ENCODE measurements around the gene TNNC1.

Gene TNNC1

DNA sequence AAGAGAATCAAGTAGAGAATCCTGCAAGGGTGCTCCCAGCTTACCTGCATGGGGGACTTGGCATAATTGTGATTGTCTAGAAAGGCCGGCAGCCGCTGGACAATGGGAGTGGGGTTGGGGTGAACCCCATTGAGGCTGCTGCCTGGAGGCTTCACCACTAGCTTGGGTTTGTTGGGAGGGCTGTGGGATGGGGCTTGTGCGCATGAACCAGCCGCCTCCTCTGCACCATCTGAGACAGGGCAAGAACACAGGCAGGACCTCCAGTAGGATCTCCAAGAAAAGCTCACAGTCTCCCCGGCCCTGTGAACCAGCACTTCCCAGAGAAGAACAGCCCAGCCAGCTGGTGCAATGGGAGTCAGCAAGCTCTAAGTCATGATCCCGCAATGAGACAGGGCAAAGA, 48.8 kb downstream of the TNNC1 start:
- no peak for DNase-seq (ENCODE audit: low read depth, low spot score)
- peaks cover 4% of the 10 kb centered on the region for H3K4me1 ChIP-seq (ENCODE audit: insufficient read depth, insufficient read length)
- H3K9me3 ChIP-seq (ENCODE audit: insufficient read depth, low read length) = no peaks in the 10 kb centered on the region
- H3K36me3 ChIP-seq (ENCODE audit: insufficient read depth, insufficient read length, low read length) = peaks cover 89% of the 10 kb centered on the region
- H3K9ac ChIP-seq (ENCODE audit: insufficient read length, low read depth) = no peak overlapping the region
- H3K4me3 ChIP-seq (ENCODE audit: insufficient read length, low read depth) = no peak overlapping the region
- no peaks in the 10 kb centered on the region for H3K27me3 ChIP-seq (ENCODE audit: insufficient read depth, insufficient read length)
- TF ChIP-seq SUZ12 (IDR thresholded peaks at IDR 0.05; ENCODE audit: extremely low read depth, insufficient read depth, insufficient read length) = no peak
- no peak for TF ChIP-seq YY1 (IDR thresholded peaks at IDR 0.05; ENCODE audit: insufficient read depth, insufficient read length)
- TF ChIP-seq ZNF274 (IDR thresholded peaks at IDR 0.05; ENCODE audit: low read depth, low read length) = no peak

DNA sequence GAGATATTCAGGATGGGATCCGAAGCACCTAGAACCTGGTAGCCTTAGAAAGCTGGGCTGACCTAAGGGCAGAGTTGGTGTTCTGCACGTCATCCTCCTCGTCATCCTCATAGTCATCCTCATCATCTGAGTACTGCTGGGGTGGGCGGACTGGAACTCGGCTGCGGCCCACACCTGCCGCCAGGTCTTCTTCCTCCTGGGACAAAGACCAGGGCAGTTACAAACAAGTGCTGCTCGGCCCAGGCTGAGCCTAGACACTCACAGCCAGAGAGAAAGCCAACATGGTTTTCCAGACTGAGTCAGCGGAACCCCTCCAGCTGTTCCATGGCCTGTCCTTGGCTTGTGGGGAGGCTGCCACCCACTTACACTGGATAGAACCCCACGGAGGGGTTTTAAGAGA, 49.5 kb downstream of the TNNC1 start:
- H3K9me3 ChIP-seq (ENCODE audit: insufficient read depth, low read length) = no peaks in the 10 kb centered on the region
- H3K36me3 ChIP-seq (ENCODE audit: insufficient read depth, insufficient read length, low read length) = peaks cover 95% of the 10 kb centered on the region
- no peaks in the 10 kb centered on the region for H3K27me3 ChIP-seq (ENCODE audit: insufficient read depth, insufficient read length)
- H3K4me1 ChIP-seq (ENCODE audit: insufficient read depth, insufficient read length) = peaks cover 4% of the 10 kb centered on the region
- H3K9ac ChIP-seq (ENCODE audit: insufficient read length, low read depth) = no peak overlapping the region
- no peak for DNase-seq (ENCODE audit: low read depth, low spot score)
- TF ChIP-seq YY1 (IDR thresholded peaks at IDR 0.05; ENCODE audit: insufficient read depth, insufficient read length) (no peak), ZNF274 (IDR thresholded peaks at IDR 0.05; ENCODE audit: low read depth, low read length) (no peak), SUZ12 (IDR thresholded peaks at IDR 0.05; ENCODE audit: extremely low read depth, insufficient read depth, insufficient read length) (no peak)
- H3K4me3 ChIP-seq (ENCODE audit: insufficient read length, low read depth) = no peak overlapping the region

DNA sequence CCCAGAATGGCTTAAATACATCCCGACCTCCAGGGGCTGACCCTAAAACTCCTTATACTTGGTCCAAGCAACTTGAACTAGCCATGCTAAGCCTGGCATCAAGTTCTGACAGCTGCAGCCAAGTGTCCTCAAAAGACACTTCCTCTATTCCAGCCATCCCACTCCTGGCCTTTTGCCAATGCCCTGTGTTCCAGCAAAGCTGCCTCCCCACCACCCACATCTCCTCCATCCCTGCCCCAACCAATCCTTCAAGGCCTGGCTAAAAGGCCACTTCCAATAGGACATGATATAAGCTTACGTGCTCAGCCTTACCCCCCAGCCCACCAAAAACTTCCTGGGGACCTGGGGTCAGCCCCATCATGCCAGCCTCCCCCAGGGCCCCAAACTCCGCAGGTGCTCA, 49.9 kb downstream of the TNNC1 start:
- TF ChIP-seq YY1 (IDR thresholded peaks at IDR 0.05; ENCODE audit: insufficient read depth, insufficient read length) (no peak), SUZ12 (IDR thresholded peaks at IDR 0.05; ENCODE audit: extremely low read depth, insufficient read depth, insufficient read length) (no peak), ZNF274 (IDR thresholded peaks at IDR 0.05; ENCODE audit: low read depth, low read length) (no peak)
- Histone ChIP-seq H3K36me3 (ENCODE audit: insufficient read depth, insufficient read length, low read length) (peaks cover 100% of the 10 kb centered on the region), H3K27me3 (ENCODE audit: insufficient read depth, insufficient read length) (no peaks in the 10 kb centered on the region), H3K4me1 (ENCODE audit: insufficient read depth, insufficient read length) (peaks cover 2% of the 10 kb centered on the region), H3K4me3 (ENCODE audit: insufficient read length, low read depth) (no peak overlapping the region), H3K9ac (ENCODE audit: insufficient read length, low read depth) (no peak overlapping the region), H3K9me3 (ENCODE audit: insufficient read depth, low read length) (no peaks in the 10 kb centered on the region)
- no peak for DNase-seq (ENCODE audit: low read depth, low spot score)

DNA sequence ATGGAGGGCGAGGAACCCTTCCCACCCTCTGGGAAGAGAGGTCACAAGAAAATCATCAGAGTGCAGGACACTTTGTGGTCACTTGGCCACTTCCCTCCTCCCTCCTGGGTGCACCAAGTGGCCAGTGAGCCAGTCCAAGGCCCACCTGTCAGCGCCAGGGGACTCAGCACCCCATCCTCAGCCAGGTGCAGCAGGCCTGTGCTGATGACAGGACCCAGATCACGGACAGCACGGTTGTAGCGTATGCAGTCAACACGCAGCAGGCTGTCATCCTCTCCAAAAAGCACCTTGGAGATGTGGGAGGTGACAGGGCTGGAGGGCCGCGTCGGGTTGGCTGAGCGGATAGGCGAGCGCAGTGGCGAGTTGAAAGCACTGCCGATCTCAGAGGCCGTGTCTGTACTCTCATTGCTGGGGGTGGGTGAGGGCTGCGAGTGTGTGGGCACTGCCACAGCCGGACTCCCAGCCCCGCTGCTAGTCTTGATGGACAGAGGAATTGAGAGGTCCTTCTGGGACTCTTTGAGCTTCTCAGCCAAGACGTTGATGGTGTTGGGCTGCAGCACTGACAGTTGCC, 50.5 kb downstream of the TNNC1 start:
- Histone ChIP-seq H3K9me3 (ENCODE audit: insufficient read depth, low read length) (no peaks in the 10 kb centered on the region), H3K9ac (ENCODE audit: insufficient read length, low read depth) (no peak overlapping the region), H3K36me3 (ENCODE audit: insufficient read depth, insufficient read length, low read length) (peaks cover 96% of the 10 kb centered on the region), H3K27me3 (ENCODE audit: insufficient read depth, insufficient read length) (no peaks in the 10 kb centered on the region), H3K4me1 (ENCODE audit: insufficient read depth, insufficient read length) (no peaks in the 10 kb centered on the region), H3K4me3 (ENCODE audit: insufficient read length, low read depth) (no peak overlapping the region)
- no peak for DNase-seq (ENCODE audit: low read depth, low spot score)
- TF ChIP-seq SUZ12 (IDR thresholded peaks at IDR 0.05; ENCODE audit: extremely low read depth, insufficient read depth, insufficient read length) = no peak
- no peak for TF ChIP-seq YY1 (IDR thresholded peaks at IDR 0.05; ENCODE audit: insufficient read depth, insufficient read length)
- TF ChIP-seq ZNF274 (IDR thresholded peaks at IDR 0.05; ENCODE audit: low read depth, low read length) = no peak

DNA sequence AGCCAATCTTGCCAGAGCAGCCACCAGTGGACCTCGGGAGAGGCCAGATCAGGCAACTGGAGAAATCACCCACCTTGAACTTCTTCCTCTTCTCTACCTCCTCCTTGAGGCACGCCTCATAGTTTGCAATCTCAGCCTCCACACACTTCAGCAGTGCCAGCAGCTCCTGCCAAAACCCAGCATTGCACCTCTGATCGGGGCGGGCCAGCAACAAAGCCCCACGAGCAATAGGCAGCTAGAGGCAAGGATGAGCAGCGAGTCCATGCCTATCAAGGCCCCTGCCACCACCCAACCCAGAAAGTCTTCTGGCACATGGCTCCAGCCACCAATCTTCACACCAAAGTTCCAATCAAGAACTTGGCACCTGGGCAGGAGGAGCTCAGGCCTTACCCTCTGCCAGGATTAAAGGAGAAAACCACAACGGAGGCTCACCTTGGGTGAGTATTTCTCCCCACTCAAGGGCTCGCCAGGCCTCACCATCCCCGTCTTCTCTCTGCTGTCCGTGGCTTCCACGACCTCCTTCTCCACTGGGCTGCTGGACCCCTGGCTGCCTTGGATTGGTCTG, 51.1 kb downstream of the TNNC1 start:
- no peak for DNase-seq (ENCODE audit: low read depth, low spot score)
- Histone ChIP-seq H3K9me3 (ENCODE audit: insufficient read depth, low read length) (no peaks in the 10 kb centered on the region), H3K36me3 (ENCODE audit: insufficient read depth, insufficient read length, low read length) (peaks cover 90% of the 10 kb centered on the region), H3K27me3 (ENCODE audit: insufficient read depth, insufficient read length) (no peaks in the 10 kb centered on the region), H3K9ac (ENCODE audit: insufficient read length, low read depth) (no peak overlapping the region), H3K4me3 (ENCODE audit: insufficient read length, low read depth) (no peak overlapping the region), H3K4me1 (ENCODE audit: insufficient read depth, insufficient read length) (no peaks in the 10 kb centered on the region)
- no peak for TF ChIP-seq ZNF274 (IDR thresholded peaks at IDR 0.05; ENCODE audit: low read depth, low read length)
- TF ChIP-seq SUZ12 (IDR thresholded peaks at IDR 0.05; ENCODE audit: extremely low read depth, insufficient read depth, insufficient read length) = no peak
- TF ChIP-seq YY1 (IDR thresholded peaks at IDR 0.05; ENCODE audit: insufficient read depth, insufficient read length) = no peak

DNA sequence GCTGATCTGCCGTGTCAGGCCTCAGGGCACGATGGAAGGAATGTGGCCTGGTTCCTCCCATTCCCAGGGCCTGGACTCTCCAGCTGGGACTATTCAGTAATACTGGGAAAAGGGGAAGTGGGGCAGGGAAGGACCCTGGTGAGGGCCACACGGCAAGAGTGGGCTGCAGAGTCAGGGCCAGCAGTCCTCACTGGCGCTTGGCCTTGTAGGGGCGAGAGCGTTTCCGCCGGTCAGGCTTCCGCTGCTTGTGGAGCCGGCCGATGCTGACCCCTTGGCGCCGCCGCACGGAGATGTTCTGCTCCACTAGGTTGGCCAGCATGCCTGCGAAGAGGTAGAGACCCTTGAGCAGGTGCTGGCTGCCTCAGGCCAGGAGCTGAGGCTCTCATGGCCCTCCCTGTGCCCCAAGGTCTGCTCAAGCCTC, 51.7 kb downstream of the TNNC1 start:
- Histone ChIP-seq H3K27me3 (ENCODE audit: insufficient read depth, insufficient read length) (no peaks in the 10 kb centered on the region), H3K4me1 (ENCODE audit: insufficient read depth, insufficient read length) (no peaks in the 10 kb centered on the region), H3K9me3 (ENCODE audit: insufficient read depth, low read length) (no peaks in the 10 kb centered on the region), H3K4me3 (ENCODE audit: insufficient read length, low read depth) (no peak overlapping the region), H3K9ac (ENCODE audit: insufficient read length, low read depth) (no peak overlapping the region), H3K36me3 (ENCODE audit: insufficient read depth, insufficient read length, low read length) (peaks cover 83% of the 10 kb centered on the region)
- DNase-seq (ENCODE audit: low read depth, low spot score) = no peak
- TF ChIP-seq SUZ12 (IDR thresholded peaks at IDR 0.05; ENCODE audit: extremely low read depth, insufficient read depth, insufficient read length) = no peak

DNA sequence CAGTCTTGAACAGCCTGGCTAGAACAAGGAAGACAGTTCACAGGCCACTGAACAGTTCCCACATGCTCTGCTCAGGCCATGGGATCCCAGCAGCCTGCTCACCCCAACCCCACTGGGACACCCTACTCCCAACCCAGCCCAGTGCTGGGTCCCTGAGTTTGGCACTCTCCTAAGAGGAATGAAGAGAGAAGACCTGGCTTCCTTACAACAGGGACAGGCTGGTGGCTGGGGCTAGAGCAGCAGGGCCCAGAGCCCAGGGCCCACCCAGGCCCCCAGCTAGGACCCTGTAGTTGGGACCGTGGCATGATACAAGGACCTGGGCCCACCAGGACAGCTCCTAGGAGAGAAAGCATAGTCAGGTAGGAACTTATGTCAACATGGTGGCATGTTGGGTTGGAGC, 52.3 kb downstream of the TNNC1 start:
- no peaks in the 10 kb centered on the region for H3K9me3 ChIP-seq (ENCODE audit: insufficient read depth, low read length)
- H3K9ac ChIP-seq (ENCODE audit: insufficient read length, low read depth) = no peak overlapping the region
- H3K4me1 ChIP-seq (ENCODE audit: insufficient read depth, insufficient read length) = no peaks in the 10 kb centered on the region
- no peak for DNase-seq (ENCODE audit: low read depth, low spot score)
- H3K36me3 ChIP-seq (ENCODE audit: insufficient read depth, insufficient read length, low read length) = peaks cover 78% of the 10 kb centered on the region
- H3K27me3 ChIP-seq (ENCODE audit: insufficient read depth, insufficient read length) = no peaks in the 10 kb centered on the region
- H3K4me3 ChIP-seq (ENCODE audit: insufficient read length, low read depth) = no peak overlapping the region
- no peak for TF ChIP-seq SUZ12 (IDR thresholded peaks at IDR 0.05; ENCODE audit: extremely low read depth, insufficient read depth, insufficient read length)
- TF ChIP-seq YY1 (IDR thresholded peaks at IDR 0.05; ENCODE audit: insufficient read depth, insufficient read length) = no peak
- no peak for TF ChIP-seq ZNF274 (IDR thresholded peaks at IDR 0.05; ENCODE audit: low read depth, low read length)
